K562 treated with DMSO at 1 percent for 48 hours (cell line): ENCODE results near the gene FOXN4. TPM values are rescaled to one million over a fixed set of nuclear protein-coding genes. Genes with fewer than 3 reads are reported as not detected.

ENCODE experiments used
- total RNA-seq: library from RNA; unstranded; fragments of 300-600 nt; gene quantifications from 2 replicates; pipeline ENCODE4 v1.2.3, GENCODE V29; 2022; ENCODE audit warnings: low replicate concordance; ENCODE audit errors: extremely low read depth

Gene FOXN4, protein sequence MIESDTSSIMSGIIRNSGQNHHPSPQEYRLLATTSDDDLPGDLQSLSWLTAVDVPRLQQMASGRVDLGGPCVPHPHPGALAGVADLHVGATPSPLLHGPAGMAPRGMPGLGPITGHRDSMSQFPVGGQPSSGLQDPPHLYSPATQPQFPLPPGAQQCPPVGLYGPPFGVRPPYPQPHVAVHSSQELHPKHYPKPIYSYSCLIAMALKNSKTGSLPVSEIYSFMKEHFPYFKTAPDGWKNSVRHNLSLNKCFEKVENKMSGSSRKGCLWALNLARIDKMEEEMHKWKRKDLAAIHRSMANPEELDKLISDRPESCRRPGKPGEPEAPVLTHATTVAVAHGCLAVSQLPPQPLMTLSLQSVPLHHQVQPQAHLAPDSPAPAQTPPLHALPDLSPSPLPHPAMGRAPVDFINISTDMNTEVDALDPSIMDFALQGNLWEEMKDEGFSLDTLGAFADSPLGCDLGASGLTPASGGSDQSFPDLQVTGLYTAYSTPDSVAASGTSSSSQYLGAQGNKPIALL
- total RNA-seq: not detected in 2 replicates

GRCh38 chr12:109308534-109309380 lies at the start of gene FOXN4:
Gene FOXN4 (minus strand): TSS chr12:109309284. CDS start chr12:109308321, 963 bp downstream.

DNA sequence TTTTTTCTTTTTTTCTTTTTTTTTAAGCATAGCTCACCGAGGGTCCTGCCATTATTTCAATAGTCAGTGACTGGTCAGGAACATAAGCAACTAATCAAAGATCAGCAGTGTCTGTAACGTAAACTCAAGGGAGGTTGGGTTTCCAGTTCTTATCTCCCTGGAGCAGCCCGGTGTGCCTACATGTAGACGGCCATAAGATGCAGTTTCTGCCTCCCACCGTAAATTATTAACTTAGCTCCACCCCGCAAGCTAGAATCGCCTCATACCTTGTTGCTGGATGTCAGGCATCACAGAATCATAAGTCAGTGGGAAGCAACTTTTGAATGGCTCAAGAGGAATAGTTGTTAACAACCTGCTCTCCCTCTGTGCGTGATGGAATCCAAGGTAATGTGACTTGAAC lies 38.5 kb upstream of the FOXN4 start, which contains the start of gene MYO1H:
MYO1H (plus strand) TSS at position 312 of the 400 bp plus-strand sequence; CDS start at position 373, 61 bp downstream.

Other genes with a start within 250 kb of the FOXN4 start
- not detected in 2 replicates for gene ALKBH2, start 215.8 kb downstream of the FOXN4 start, total RNA-seq
- gene UNG, start 211.7 kb downstream of the FOXN4 start, total RNA-seq: not detected in 2 replicates
- not detected in 2 replicates for gene ACACB, start 192.7 kb downstream of the FOXN4 start, total RNA-seq
- not detected in 2 replicates for gene MYO1H, start 38.6 kb upstream of the FOXN4 start, total RNA-seq
- not detected in 2 replicates for gene KCTD10, start 168.0 kb upstream of the FOXN4 start, total RNA-seq
- gene UBE3B, start 168.3 kb upstream of the FOXN4 start, total RNA-seq: not detected in 2 replicates